Stimulated activated naive B cell treated with anti-CD40 and anti-IgM and Interleukin-4, amounts not matched to agents 10 μg/mL and 1 μg/mL and 100 μg/mL, for 72 hours (primary cell): ENCODE data around the gene NACAD.

Experiments used
- ATAC-seq, 2 donors: fragments of 150-1000 bp; cut with Tn5 transposase; replicated peaks; 2 replicates each; pipeline ENCODE4 v1.10.0; 2021; ENCODE audit warnings: moderate library complexity in 1 of 2
- DNase-seq: peaks from one replicate; pipeline ENCODE4 v3.0.0; 2021
- H3K27ac Mint-ChIP-seq: one replicate; pipeline ENCODE4 v1.8.0; 2022; ENCODE audit warnings: mild to moderate bottlenecking, mixed read lengths
- H3K27me3 Mint-ChIP-seq, 2 donors: one replicate each; pipeline ENCODE4 v1.8.0; 2022; ENCODE audit warnings: mixed read lengths in 2 of 2
- H3K36me3 Mint-ChIP-seq, 2 donors: one replicate each; pipeline ENCODE4 v1.8.0; 2022; ENCODE audit warnings: mixed read lengths in 2 of 2, mild to moderate bottlenecking in 1 of 2
- H3K4me1 Mint-ChIP-seq, 2 donors: one replicate each; pipeline ENCODE4 v1.8.0; 2022; ENCODE audit warnings: mixed read lengths in 2 of 2, mild to moderate bottlenecking in 1 of 2
- H3K4me3 Mint-ChIP-seq, 2 donors: one replicate each; pipeline ENCODE4 v1.8.0; 2022; ENCODE audit warnings: mild to moderate bottlenecking in 2 of 2, mixed read lengths in 2 of 2, moderate library complexity in 1 of 2
- H3K9me3 Mint-ChIP-seq, 2 donors: one replicate each; pipeline ENCODE4 v1.8.0; 2022; ENCODE audit warnings: mixed read lengths in 2 of 2, mild to moderate bottlenecking in 1 of 2

NACAD gene

GRCh38 chr7:45106820-45107219 lies 18.1 kb upstream of the NACAD start:
- Mint-ChIP-seq H3K9me3 (no peaks in the 10 kb centered on the region), H3K4me3 (no peak overlapping the region), H3K4me1 (peaks cover 20 to 27% of the 10 kb centered on the region in 2 donors), H3K27ac (no peak overlapping the region), H3K36me3 (peaks cover 23 to 43% of the 10 kb centered on the region in 2 donors), H3K27me3 (no peaks in the 10 kb centered on the region)
- ATAC-seq (no peak), DNase-seq (no peak)

DNA sequence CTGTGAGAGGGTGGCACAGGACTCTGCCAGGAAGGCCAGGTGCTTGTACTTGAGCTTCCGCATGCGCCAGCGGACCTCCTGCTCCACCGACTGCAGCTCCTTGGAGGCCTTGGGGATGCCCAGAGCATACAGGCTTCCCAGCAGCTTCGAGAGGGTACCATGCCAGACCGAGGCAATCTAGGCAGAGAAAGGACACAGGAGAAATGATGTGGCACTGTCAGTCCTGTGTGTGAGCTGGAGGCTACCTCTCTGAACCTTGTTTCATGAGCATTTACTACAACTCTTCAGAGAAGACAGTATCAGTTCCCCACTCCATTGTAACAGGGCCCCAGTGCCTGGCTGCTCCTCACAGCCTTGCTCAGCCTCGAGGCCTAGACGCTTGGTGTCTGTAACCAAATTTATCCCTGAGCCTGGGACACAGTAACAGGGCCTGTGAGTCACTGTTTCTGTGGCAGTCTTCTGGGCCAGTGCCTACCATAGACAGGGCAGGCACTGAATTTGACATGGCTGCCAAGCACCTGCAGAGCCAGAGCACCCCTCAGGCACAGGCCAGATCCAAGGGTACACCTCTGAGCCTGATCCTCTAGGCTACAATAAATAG lies 16.9 kb upstream of the NACAD start:
- ATAC-seq, result no peak
- Mint-ChIP-seq H3K27ac (no peak overlapping the region), H3K36me3 (peaks cover 23 to 38% of the 10 kb centered on the region in 2 donors), H3K9me3 (no peaks in the 10 kb centered on the region), H3K4me1 (peaks cover 16 to 27% of the 10 kb centered on the region in 2 donors), H3K27me3 (no peaks in the 10 kb centered on the region), H3K4me3 (no peak overlapping the region)
- no peak for DNase-seq

DNA sequence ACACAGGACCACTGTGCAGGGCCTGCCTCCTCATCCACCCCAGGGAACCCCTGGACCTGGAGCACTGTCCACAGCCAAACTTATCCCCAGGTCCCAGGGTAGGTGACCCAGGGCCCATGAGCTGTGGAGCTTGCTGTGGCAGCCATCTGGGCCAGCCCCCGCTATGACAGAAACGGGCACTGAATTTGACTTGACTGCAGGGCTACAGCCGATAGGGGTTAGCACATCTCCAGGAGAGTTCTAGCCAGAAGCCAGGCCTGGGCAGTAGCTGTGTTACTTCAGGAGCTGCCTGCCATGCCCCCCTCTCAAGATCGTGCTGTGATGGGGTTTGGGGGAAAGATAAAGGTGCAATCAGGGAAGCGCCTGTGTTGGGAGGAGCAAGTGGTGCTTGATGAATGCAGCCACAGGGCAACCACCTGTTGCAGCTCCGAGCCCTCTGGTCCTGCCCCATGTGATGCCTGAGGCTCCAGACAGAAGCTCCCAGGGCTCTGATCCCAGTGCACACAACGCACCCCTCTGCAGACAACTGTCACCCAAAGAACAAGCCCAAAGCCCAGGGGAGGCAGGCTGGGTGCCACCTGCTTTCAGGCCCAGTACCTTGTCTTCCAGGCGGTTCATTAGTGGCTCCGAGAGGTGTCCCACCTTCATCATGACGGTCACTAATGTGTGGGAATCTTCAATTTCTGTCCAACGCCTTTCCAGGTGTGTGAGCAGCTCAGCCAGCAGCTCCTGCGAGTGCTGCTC lies 16.2 kb upstream of the NACAD start:
- Mint-ChIP-seq H3K36me3 (peaks cover 24 to 38% of the 10 kb centered on the region in 2 donors), H3K4me3 (no peak overlapping the region), H3K27ac (no peak overlapping the region), H3K27me3 (no peaks in the 10 kb centered on the region), H3K9me3 (no peaks in the 10 kb centered on the region), H3K4me1 (peaks cover 13 to 22% of the 10 kb centered on the region in 2 donors)
- ATAC-seq (no peak), DNase-seq (no peak)

DNA sequence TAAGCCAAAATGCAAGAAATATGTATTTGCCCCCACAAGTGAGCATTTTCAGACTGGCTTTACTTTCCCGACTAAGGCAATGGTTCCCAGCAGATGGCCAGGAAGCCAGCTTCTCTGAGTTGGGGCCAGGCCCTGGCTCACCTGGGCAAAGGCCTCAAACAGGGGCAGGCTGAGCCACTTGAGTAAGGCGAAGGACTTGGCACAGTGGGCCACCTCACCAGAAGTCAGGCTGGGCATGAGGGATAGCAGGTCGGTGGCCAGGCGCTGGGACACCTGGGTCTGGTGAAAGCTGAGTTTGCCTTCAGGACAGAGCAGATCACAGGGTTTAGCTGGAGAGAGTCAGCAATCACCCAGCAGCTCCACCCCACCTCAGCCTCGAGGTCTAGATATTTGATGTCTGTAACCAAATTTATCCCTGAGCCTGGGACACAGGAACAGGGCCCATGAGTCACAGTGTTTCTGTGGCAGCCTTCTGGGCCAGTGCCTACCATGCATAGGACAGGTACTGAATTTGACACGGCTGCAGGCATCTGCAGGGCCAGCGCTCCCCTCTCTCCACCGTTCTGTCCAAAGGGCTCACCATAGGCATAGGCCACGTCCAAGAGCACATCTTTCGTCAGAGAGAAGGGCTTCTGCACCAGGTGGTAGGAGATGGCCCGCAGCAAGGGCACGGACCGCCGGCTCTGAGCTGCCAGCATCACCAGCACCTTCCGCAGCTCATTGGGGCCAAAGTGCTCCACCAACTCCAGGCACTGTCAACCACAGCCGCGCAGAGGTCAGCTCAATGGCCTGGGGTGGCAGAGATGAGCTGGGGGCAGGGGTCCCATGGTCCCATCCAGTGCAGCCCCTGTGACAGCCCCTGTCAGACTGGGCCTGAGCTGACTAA lies 15.4 kb upstream of the NACAD start:
- no peaks in the 10 kb centered on the region for H3K27me3 Mint-ChIP-seq
- DNase-seq (no peak), ATAC-seq (no peak)
- peaks cover 24 to 42% of the 10 kb centered on the region in 2 donors for H3K36me3 Mint-ChIP-seq
- H3K27ac Mint-ChIP-seq, result no peak overlapping the region
- H3K4me1 Mint-ChIP-seq, result peaks cover 15 to 18% of the 10 kb centered on the region in 2 donors
- H3K4me3 Mint-ChIP-seq, result no peak overlapping the region
- no peaks in the 10 kb centered on the region for H3K9me3 Mint-ChIP-seq

DNA sequence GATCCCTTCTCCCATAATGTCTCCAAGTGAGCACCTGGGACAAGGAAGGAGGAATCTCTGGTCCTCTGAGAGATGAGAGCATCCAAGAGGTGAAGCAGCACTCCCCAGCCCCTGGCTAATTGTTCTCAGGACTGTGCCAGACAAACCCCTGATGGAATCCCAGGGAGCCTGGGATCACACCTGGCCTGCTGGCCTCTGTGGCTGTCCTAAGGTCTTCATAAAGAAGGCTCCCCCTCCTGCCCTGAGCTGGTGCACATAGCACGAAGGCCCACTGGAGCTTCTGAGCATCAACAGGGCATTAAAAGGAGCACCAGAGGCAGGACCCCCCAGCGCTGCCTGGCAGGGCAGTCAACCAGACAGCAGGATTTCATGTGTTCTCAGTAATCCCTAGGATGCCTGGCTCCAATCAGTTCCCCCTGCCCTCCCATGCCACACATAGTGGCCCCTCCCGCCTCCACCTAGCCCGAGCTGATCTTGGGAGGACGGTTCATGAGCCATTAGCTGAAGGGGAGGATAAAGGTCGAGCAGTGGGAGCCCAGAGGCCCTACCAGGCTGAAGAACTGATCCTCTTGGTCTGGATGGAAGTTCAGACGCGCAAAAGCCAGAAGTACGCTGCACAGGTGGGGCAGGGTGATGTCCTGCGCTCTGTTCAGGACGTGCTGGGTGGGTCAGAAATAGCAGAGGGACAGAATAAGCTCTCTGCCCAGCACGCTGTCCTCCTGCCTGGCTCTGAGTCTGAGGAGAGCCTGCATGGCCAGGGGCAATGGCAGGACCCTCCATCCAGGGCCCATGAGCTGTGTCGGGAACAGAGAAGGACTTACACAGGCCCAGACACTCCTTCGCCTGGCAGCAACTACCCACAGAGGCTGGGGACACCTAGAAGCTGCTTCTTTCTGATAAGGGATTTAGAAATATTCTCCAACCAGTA lies 14.3 kb upstream of the NACAD start:
- no peaks in the 10 kb centered on the region for H3K27me3 Mint-ChIP-seq
- DNase-seq (no peak), ATAC-seq (no peak)
- no peak overlapping the region for H3K27ac Mint-ChIP-seq
- H3K36me3 Mint-ChIP-seq, result peaks cover 19 to 35% of the 10 kb centered on the region in 2 donors
- no peaks in the 10 kb centered on the region for H3K9me3 Mint-ChIP-seq
- H3K4me1 Mint-ChIP-seq, result peaks cover 9 to 10% of the 10 kb centered on the region in 2 donors
- no peak overlapping the region for H3K4me3 Mint-ChIP-seq

DNA sequence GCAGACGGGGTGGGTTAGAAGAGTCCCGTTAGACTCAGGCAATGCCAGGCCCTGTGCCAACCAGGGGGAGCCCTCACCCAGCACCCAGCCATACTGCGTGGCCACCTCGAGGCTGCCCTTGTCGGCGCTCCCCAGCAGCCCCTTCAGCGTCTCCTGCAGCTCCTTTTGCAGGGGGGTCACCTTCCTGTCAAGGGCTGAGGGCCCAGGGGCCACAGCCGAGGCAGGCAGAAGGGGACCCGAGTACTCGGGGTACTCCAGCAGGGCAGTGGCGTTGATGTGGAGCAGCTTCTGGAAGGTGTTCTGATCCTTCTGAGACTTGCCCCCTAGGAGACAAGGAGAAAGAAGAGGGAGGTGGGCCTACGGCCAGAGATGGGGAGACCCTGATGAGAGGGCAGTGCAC lies 13.0 kb upstream of the NACAD start:
- Mint-ChIP-seq H3K27ac (no peak overlapping the region), H3K9me3 (no peaks in the 10 kb centered on the region), H3K4me1 (peaks cover 0 to 2% of the 10 kb centered on the region in 2 donors), H3K27me3 (no peaks in the 10 kb centered on the region), H3K36me3 (peaks cover 19 to 32% of the 10 kb centered on the region in 2 donors), H3K4me3 (no peak overlapping the region)
- DNase-seq (no peak), ATAC-seq (no peak)

DNA sequence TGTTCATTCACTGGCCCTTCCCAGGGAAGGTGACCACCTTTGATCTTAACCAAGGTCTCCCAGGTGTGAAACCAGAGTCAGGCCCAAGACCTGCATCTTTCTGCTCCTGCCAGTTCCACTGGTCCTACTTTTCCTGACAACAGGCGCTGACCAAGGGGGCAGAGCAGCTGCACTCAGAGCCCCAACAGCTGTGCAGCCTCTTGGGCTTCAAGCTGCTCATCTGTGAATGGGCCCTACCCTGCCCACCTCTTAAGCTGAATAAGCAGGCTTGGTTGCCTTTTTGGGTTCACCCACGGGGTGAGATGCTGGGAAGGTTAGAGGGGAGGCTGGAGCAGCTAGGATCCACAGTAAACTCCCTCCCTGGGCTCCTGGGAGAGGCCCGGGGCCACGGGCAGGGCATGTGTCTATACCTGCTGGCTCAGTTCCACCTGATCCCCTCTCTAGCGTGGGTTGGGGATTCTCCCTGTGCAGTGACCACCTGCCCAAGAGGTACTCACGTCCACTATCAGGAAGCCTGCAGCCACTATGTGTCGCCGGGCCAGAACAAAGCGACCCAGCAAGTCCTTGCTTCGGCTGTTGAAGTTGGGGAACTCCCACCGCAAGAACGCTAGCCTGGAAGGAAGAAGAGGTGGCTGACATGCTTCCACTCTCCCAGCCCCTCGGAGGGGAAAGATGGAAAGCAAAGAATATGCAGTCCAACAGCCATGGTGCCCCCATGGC lies 12.2 kb upstream of the NACAD start:
- Mint-ChIP-seq H3K27me3 (no peaks in the 10 kb centered on the region), H3K36me3 (peaks cover 19 to 35% of the 10 kb centered on the region in 2 donors), H3K27ac (no peak overlapping the region), H3K4me1 (peaks cover 0 to 2% of the 10 kb centered on the region in 2 donors), H3K9me3 (no peaks in the 10 kb centered on the region), H3K4me3 (no peak overlapping the region)
- no peak for ATAC-seq
- no peak for DNase-seq

GRCh38 chr7:45099891-45100760 lies 11.4 kb upstream of the NACAD start:
- Mint-ChIP-seq H3K4me3 (no peak overlapping the region), H3K27me3 (no peaks in the 10 kb centered on the region), H3K4me1 (peaks cover 0 to 2% of the 10 kb centered on the region in 2 donors), H3K27ac (peak overlapping the region; percentile 77), H3K9me3 (no peaks in the 10 kb centered on the region), H3K36me3 (peaks cover 19 to 32% of the 10 kb centered on the region in 2 donors)
- ATAC-seq (peak; percentile 8 to 30), DNase-seq (no peak)

DNA sequence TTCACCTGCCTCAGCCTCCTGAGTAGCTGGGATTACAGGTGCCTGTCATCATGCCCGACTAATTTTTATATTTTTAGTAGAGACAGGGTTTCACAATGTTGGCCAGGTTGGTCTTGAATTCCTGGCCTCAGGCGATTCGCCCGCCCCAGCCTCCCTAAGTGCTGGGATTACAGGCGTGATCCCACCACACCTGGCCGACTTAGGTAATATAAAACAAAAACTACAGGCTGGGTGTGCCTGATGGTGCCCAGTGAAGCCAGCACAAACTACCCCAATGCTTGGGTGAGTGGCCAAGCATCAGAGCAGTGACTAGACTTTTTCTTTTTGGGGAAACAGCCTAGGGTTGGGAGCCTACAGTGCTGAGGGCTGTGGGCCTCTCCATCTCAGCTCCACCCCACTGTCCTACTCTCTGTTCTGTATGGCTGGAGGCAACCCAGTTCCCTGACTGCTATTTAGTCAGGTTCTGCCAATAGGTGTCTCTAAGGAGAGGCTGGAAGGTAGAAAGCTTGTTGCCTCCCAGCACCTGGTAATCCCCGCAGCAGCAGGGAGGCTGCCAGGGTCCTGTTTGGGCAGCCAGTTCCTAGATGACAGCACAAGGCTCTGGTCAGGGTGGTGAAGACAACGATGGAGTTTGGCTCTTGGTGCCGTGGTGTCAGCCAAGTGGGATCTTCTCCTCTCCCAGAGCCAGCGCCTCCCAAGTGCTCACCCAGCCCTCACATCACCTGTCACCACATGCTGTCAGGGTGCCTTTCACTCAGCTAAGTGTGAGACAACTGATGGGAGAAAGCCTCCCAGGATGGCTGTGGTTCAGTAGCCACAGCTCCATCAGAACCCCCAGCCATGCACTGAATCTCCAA lies 10.4 kb upstream of the NACAD start:
- peak overlapping the region; percentile 77 for H3K27ac Mint-ChIP-seq
- peak; percentile 44 to 48 for ATAC-seq
- no peak overlapping the region for H3K4me3 Mint-ChIP-seq
- H3K9me3 Mint-ChIP-seq, result peaks cover 0 to 3% of the 10 kb centered on the region in 2 donors
- H3K36me3 Mint-ChIP-seq, result peaks cover 19 to 32% of the 10 kb centered on the region in 2 donors
- H3K4me1 Mint-ChIP-seq, result peaks cover 0 to 2% of the 10 kb centered on the region in 2 donors
- no peaks in the 10 kb centered on the region for H3K27me3 Mint-ChIP-seq
- no peak for DNase-seq

- peaks cover 0 to 12% of the 10 kb centered on the region in 2 donors for H3K36me3 Mint-ChIP-seq
- H3K27me3 Mint-ChIP-seq, result peaks cover 11 to 15% of the 10 kb centered on the region in 2 donors
- H3K4me1 Mint-ChIP-seq, result peaks cover 6 to 10% of the 10 kb centered on the region in 2 donors
- ATAC-seq (no peak), DNase-seq (no peak)
- H3K9me3 Mint-ChIP-seq, result peaks cover 4 to 5% of the 10 kb centered on the region in 2 donors
- H3K4me3 Mint-ChIP-seq, result no peak overlapping the region
- H3K27ac Mint-ChIP-seq, result no peak overlapping the region
Observed at GRCh38 chr7:45092931-45093235, 4.1 kb upstream of the NACAD start.

DNA sequence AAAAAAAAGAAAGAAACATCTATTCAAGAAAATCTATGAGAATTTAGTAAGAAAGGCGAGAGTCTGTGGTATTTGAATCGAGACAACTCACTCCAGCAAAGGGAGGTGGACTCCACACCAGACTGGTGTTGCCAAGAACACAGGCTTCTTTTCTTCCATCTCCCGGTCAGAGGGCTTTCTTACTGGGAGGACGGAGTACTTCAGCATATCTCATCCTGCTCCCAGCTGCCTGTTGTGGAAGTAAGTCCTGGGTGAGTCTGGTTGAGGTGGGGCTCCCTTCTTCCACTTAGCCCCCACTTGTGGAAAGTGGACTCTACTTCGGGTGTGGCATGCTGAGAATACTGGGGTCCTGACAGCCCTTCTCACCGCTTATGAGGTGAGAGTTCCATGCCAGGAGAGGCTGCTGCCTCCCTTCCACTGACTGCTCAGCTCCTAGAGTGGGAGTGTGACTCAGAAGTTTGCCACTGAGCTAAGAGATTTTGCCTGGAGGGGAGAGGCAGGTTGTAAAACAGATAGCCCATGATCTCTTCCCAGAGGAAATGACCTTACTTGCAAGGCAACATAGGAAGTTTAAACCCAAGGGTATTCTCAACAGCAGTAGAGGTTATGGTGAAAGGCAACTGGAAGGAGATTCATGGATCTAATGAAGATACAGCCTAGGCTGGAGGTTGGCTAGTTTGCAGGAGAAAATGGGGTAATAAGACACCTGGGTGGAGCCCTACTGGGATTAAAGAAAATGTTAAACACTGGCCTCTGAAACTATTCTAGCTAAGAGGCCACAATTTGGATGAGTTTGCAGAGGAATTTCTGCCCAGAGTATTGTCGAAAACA lies 3.5 kb upstream of the NACAD start:
- no peak for DNase-seq
- Mint-ChIP-seq H3K27me3 (peaks cover 11 to 15% of the 10 kb centered on the region in 2 donors), H3K4me1 (peaks cover 6 to 10% of the 10 kb centered on the region in 2 donors), H3K27ac (no peak overlapping the region), H3K36me3 (peaks cover 0 to 12% of the 10 kb centered on the region in 2 donors), H3K4me3 (no peak overlapping the region), H3K9me3 (peaks cover 4 to 5% of the 10 kb centered on the region in 2 donors)
- no peak for ATAC-seq
